Skeletal muscle tissue (tissue), 4 donors: ENCODE results near the gene TRAPPC13. TPM values are rescaled to one million over a fixed set of nuclear protein-coding genes. Genes with fewer than 3 reads are reported as not detected.
"Not testable (repeated sequence)": the region's sequence is repeated elsewhere in the genome, so short reads cannot be mapped to it uniquely, and the experiment has no call there.

ENCODE experiments used
- H3K27ac ChIP-seq: one replicate; pipeline ENCODE4 v1.7.0; 2013; ENCODE audit warnings: mild to moderate bottlenecking, low read depth, low read length, inconsistent platforms
- H3K27me3 ChIP-seq, 3 donors: one replicate each; pipeline ENCODE4 v1.7.0; 2013; ENCODE audit warnings: low read length in 3 of 3; ENCODE audit not compliant: control insufficient read depth in 3 of 3, insufficient read depth in 3 of 3
- H3K36me3 ChIP-seq, 3 donors: one replicate each; pipeline ENCODE4 v1.7.0; 2013; ENCODE audit warnings: low read length in 3 of 3; ENCODE audit not compliant: control insufficient read depth in 3 of 3, insufficient read depth in 3 of 3
- H3K4me1 ChIP-seq, 3 donors: one replicate each; pipeline ENCODE4 v1.7.0; 2013; ENCODE audit warnings: low read length in 3 of 3, mild to moderate bottlenecking in 3 of 3; ENCODE audit not compliant: control insufficient read depth in 3 of 3, insufficient read depth in 3 of 3
- H3K4me3 ChIP-seq, 3 donors: one replicate each; pipeline ENCODE4 v1.7.0; 2013; ENCODE audit warnings: low read length in 3 of 3
- H3K9ac ChIP-seq, 3 donors: one replicate each; pipeline ENCODE4 v1.7.0; 2013; ENCODE audit warnings: low read length in 3 of 3, mild to moderate bottlenecking in 3 of 3, moderate library complexity in 2 of 3, low read depth in 1 of 3
- H3K9me3 ChIP-seq, 3 donors: one replicate each; pipeline ENCODE4 v1.7.0; 2013; ENCODE audit warnings: low read length in 3 of 3; ENCODE audit not compliant: control insufficient read depth in 3 of 3
- total RNA-seq: library from RNA; depleted of rRNA; stranded (reverse); fragments of >200 nt; gene quantifications from one replicate; pipeline ENCODE4 v1.2.3, GENCODE V29; 2014
- donor health status: Osteomylitis.

The TRAPPC13 gene, protein sequence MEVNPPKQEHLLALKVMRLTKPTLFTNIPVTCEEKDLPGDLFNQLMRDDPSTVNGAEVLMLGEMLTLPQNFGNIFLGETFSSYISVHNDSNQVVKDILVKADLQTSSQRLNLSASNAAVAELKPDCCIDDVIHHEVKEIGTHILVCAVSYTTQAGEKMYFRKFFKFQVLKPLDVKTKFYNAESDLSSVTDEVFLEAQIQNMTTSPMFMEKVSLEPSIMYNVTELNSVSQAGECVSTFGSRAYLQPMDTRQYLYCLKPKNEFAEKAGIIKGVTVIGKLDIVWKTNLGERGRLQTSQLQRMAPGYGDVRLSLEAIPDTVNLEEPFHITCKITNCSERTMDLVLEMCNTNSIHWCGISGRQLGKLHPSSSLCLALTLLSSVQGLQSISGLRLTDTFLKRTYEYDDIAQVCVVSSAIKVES
- 17.2 TPM for total RNA-seq

DNA sequence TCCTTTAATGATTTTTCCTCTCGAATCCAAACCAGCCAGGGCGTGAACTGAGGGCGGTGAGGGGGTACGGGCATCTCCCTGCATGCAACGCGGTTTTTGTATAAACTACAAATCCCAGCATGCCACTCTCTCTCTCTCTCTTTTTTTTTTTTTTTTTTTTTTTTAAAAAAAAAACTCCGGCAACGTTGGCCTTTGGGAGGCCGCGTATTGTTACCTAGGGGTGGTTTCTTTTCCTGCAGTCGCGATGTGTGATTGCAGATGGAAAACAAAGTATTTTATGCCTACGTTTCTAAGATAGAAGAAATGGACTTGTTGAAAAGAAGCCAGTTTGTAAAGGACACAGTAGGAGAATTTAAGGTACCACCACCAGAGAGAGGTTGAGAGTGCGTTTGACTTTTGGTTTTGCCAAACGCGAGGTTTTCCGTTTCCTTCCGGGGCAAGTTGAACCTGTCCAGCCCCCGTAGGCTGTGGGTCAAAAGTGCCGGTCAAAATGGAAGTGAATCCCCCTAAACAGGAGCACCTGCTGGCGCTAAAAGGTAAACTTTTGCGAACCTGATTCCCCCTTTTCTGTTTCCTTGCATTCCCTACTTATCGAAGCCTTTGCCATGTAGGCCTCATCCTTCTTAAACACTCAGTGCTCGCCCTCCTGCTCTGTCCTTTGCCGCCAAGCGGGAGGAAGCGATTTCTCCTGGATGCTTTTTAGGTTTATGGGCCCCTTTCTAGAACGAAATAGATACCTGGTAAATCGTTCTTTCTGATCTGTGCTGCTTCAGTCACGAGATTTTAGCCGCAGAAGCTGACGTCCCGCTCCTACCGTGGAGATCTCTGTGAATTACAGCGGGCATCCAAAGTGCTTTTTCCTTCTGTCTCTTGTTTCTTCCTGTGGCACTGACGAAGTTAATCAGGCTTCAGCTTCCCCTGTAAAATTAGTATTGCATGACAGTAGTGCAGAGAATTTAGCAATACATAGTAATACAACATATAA is at the start of gene TRAPPC13, which contains the start of gene SHLD3:
Gene TRAPPC13, plus strand, starts transcription at position 457 of the 985 bp plus-strand sequence. Its CDS starts 34 bp downstream, at position 491.
Gene SHLD3, plus strand, starts transcription at position 457 of the 985 bp plus-strand sequence. CDS start 4,561 bp downstream, outside the sequence.
- Histone ChIP-seq H3K4me3 (peak within 1 kb of the TSS; percentile 99), H3K36me3 (peaks cover 0 to 5% (median 4%) of the 10 kb centered on the region in 3 donors), H3K9me3 (no peaks in the 10 kb centered on the region), H3K4me1 (peaks cover 16 to 33% (median 24%) of the 10 kb centered on the region in 3 donors), H3K27ac (peak within 1 kb of the TSS; percentile 83), H3K27me3 (no peaks in the 10 kb centered on the region), H3K9ac (peak within 1 kb of the TSS; percentile 98 to 99 (median 98))

DNA sequence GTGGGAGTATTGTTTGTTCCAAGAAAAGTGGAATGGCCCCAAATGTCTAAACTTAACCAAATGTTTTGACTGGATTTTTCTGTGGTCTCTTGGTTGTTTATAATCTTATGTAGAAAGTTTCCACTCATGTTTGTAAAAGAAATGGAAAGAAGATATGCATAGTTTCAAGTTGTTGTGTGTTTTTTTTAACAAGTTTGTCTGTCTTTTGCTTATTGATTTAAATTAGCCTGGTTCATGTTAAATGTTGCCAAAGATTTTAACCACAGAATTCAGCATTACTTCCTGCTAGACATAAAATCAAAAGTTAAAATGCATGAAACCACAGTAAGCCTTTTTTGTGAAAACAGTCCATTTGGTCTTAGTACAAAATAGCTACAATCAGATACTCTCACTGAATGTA is 47.7 kb upstream of the TRAPPC13 start:
- Histone ChIP-seq H3K4me3 (no peak overlapping the region), H3K4me1 (no peaks in the 10 kb centered on the region), H3K27ac (no peak overlapping the region), H3K36me3 (peaks cover 6 to 23% (median 18%) of the 10 kb centered on the region in 3 donors), H3K27me3 (no peaks in the 10 kb centered on the region), H3K9ac (no peak overlapping the region), H3K9me3 (no peaks in the 10 kb centered on the region)

DNA sequence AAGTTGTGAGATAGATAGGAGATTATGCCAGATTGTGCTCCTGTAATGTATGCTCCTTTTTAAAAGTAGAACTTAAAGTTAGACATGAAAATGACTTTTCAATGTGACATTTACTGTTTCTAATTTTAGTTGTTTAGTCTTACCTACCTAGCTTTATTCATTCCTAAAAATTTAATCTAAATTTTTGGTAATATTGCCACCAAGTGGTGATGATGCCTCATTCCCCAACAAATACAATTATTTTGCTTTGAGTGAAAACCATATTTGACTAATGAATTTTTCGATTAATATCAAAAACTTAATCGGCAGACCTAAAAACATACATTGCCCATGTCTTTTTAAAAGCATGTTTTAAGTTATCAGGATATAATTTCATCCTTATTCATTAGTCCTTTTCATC is 36.1 kb upstream of the TRAPPC13 start:
- H3K4me3 ChIP-seq: no peak overlapping the region

DNA sequence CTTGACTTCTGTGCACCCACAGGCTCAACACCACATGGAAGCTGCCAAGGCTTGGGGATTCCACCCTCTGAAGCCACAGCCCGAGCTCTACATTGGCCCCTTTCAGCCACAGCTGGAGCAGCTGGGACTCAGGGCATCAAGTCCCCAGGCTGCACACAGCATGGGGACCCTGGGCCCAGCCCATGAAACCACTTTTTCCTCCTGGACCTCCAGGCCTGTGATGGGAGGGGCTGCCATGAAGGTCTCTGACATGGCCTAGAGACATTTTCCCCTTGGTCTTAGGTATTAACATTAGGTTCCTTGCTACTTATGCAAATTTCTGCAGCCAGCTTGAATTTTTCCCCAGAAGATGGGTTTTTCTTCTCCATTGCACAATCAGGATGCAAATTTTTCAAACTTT is 23.1 kb upstream of the TRAPPC13 start:
- H3K36me3 ChIP-seq: peaks cover 9 to 53% (median 29%) of the 10 kb centered on the region in 3 donors
- not testable (repeated sequence) for H3K9ac ChIP-seq, H3K27me3 ChIP-seq, H3K4me1 ChIP-seq, H3K4me3 ChIP-seq, H3K9me3 ChIP-seq, H3K27ac ChIP-seq

More for the DNA sequence above, 36.1 kb upstream of the TRAPPC13 start:
- H3K27ac ChIP-seq: no peak overlapping the region
- peaks cover 19 to 66% (median 45%) of the 10 kb centered on the region in 3 donors for H3K36me3 ChIP-seq
- H3K4me1 ChIP-seq: no peaks in the 10 kb centered on the region
- no peaks in the 10 kb centered on the region for H3K9me3 ChIP-seq
- no peaks in the 10 kb centered on the region for H3K27me3 ChIP-seq
- H3K9ac ChIP-seq: no peak overlapping the region

DNA sequence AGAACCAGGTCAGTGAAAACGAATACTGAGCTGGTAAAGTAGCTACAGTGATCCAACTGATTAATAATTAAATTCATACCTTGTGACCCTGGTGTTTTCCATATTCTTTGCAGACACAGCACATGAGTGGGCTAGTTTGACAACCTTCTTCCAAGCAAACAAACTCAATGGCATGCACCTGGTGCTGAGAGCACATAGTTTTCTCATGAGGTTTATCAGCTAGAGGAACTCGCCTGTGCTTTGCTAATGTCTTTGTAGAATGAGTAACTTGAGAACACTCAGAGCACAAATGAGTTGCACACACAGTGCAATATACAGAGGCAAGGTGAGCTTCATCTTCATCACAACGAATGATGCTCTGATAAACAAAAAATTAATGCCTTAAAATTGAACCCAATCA is 13.3 kb upstream of the TRAPPC13 start:
- H3K36me3 ChIP-seq: peaks cover 32 to 62% (median 56%) of the 10 kb centered on the region in 3 donors
- no peaks in the 10 kb centered on the region for H3K27me3 ChIP-seq
- no peak overlapping the region for H3K9ac ChIP-seq
- H3K4me3 ChIP-seq: no peak overlapping the region
- no peaks in the 10 kb centered on the region for H3K4me1 ChIP-seq
- no peak overlapping the region for H3K27ac ChIP-seq
- no peaks in the 10 kb centered on the region for H3K9me3 ChIP-seq

DNA sequence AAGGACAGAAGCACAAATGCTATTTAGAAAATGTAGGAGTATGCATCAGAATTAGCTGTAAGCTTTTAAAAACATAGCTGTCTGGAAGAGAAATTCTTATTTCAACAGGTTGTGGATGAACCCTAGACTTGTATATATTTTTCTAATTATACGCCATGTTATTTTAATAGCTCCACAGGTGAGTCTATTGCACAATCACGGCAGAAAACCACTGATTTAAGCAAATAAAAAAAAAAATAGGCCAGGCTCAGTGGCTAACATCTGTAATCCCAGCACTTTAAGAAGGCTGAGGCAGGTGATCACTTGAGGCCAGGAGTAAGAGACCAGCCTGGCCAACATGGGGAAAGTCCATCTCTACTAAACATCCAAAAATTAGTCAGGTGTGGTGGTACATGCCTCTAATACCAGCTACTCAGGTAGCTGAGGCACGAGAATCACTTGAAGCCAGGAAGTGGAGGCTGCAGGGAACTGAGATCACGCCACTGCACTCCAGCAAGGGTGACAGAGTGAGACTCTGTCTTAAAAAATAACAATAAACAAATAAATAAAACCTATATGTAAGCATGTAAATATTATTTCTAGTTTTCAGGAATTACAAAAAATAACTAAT is 12.4 kb upstream of the TRAPPC13 start:
- Histone ChIP-seq H3K4me3 (no peak overlapping the region), H3K9ac (no peak overlapping the region), H3K4me1 (no peaks in the 10 kb centered on the region), H3K9me3 (no peaks in the 10 kb centered on the region), H3K27me3 (no peaks in the 10 kb centered on the region), H3K36me3 (peaks cover 32 to 59% (median 53%) of the 10 kb centered on the region in 3 donors), H3K27ac (no peak overlapping the region)

DNA sequence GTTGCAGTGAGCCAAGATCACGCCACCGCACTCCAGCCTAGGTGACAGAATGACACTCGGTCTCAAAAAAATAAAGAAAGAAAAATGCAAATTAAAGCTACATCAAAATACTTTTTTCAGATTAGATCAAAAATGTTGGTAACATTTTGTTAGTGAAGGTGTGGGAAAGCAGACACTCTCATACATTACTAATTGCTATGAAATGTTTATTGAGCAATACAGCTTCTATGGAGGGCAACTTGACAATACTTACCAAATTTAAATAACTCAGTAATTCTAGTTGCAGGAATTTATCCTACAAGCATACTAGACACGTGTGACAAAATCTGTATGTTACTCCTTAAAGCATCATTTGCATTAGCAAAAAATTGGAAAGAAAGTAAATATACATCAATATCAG is 4.8 kb upstream of the TRAPPC13 start:
- Histone ChIP-seq H3K9me3 (no peaks in the 10 kb centered on the region), H3K36me3 (peaks cover 5 to 11% (median 11%) of the 10 kb centered on the region in 3 donors), H3K4me3 (no peak overlapping the region), H3K4me1 (peaks cover 13 to 22% (median 14%) of the 10 kb centered on the region in 3 donors), H3K9ac (no peak overlapping the region), H3K27ac (no peak overlapping the region), H3K27me3 (no peaks in the 10 kb centered on the region)

DNA sequence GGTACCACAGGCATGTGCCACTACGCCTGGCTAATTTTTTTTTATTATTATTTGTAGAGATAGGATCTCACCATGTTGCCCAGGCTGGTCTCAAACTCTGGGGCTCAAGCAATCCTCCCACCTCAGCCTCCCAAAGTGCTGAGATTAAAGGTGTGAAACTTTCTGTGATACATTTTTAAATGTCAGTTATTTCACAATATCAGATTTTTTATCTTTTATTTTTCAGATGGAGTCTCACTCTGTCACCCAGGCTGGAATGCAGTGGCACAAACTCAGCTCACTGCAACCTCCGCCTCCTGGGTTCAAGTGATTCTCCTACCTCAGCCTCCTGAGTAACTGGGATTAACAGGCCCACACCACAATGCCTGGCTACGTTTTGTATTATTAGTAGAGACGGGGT is 2.9 kb upstream of the TRAPPC13 start:
- H3K36me3 ChIP-seq, H3K9me3 ChIP-seq, H3K27ac ChIP-seq, H3K4me3 ChIP-seq, H3K9ac ChIP-seq, H3K27me3 ChIP-seq: not testable (repeated sequence)
- peaks cover 16 to 33% (median 24%) of the 10 kb centered on the region in 3 donors for H3K4me1 ChIP-seq

DNA sequence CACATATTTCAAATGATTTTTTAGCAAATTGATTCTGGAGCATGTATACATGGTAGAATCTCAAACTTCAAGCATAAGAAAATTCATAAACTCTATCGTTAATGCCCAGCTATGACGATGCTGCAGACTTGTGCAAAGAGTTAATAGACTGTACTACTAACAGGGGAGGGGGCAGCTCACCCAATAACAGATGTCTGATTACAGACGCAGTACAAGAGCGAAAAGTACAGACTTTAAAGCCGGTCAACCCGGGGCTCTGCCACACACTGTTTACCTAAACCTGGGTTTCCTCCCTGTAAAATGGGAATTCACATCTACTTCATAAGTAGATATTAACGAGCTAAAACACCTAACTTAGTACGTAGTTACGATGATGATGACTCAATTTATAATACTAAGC is 1.3 kb upstream of the TRAPPC13 start:
- no peaks in the 10 kb centered on the region for H3K9me3 ChIP-seq
- H3K36me3 ChIP-seq: no peaks in the 10 kb centered on the region
- no peaks in the 10 kb centered on the region for H3K27me3 ChIP-seq
- peaks cover 16 to 33% (median 24%) of the 10 kb centered on the region in 3 donors for H3K4me1 ChIP-seq
- peak overlapping the region; percentile 98 to 99 (median 98) for H3K9ac ChIP-seq
- peak overlapping the region; percentile 83 for H3K27ac ChIP-seq
- peak overlapping the region; percentile 99 for H3K4me3 ChIP-seq
